ENCODE results near the gene PER1. TPM values are rescaled to one million over a fixed set of nuclear protein-coding genes. Genes with fewer than 3 reads are reported as not detected.

Gene PER1
- total and polyA plus RNA-seq, 2 experiments from 2014 or later, result 5.1 to 5.9 TPM

DNA sequence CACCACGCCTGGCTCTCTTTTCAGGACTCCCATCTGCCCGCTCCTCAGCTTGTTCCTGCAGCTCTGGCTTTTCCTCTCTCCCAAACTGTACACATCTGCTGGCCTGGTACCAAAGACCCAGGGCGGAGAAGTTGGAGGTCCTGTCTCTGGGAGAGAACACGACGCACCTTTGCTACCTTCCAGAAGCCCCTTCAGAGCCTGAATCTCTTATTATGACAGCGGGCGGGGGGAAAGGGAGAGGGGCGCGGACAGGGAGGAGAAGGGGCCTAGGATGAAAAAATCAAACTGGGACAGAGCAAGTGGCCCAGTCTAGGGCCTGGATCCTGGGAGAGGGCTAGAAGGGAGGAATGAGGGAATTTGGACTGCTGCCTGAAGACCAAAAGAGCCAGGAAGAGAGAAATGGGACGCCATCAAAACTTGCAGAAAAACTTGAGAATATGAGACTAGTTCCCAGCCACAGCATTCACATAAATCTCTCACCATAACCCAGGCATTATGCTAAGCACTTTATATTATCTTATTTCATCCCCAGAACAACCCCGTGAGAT, 2.5 kb upstream of the PER1 start:
- peak overlapping the region; percentile 79 for H3K4me3 ChIP-seq

GRCh38 chr17:8153957-8154607, 1.9 kb upstream of the PER1 start:
- peak; percentile 99 for DNase-seq
- peak overlapping the region; percentile 86 for H3K4me2 ChIP-seq (ENCODE audit: unreplicated experiment)
- peaks cover 30% of the 10 kb centered on the region for H3F3A ChIP-seq (ENCODE audit: insufficient read depth)
- no peaks in the 10 kb centered on the region for H3K9me3 ChIP-seq (ENCODE audit: low read depth)
- no peaks in the 10 kb centered on the region for H3K9me2 ChIP-seq (ENCODE audit: insufficient read depth)
- H3K9ac ChIP-seq, result peak overlapping the region; percentile 99
- no peaks in the 10 kb centered on the region for H4K20me1 ChIP-seq (ENCODE audit: insufficient read depth)
- no peaks in the 10 kb centered on the region for H3K36me3 ChIP-seq (ENCODE audit: low read depth)
- peaks cover 32% of the 10 kb centered on the region for H3K79me2 ChIP-seq (ENCODE audit: insufficient read depth)
- no peak overlapping the region for H2AFZ ChIP-seq
- H3K27ac ChIP-seq, result peak overlapping the region; percentile 100
- peak overlapping the region; percentile 79 for H3K4me3 ChIP-seq
- H3K4me1 ChIP-seq (ENCODE audit: insufficient read depth), result peaks cover 41% of the 10 kb centered on the region
- 0 to 1% methylated on average over 8 to 21 of the region's 22 CpGs for WGBS, 2 experiments (ENCODE audit: low coverage in 1 of 2, low lambda C conversion rate in 2 of 2, missing lambda C conversion rate in 2 of 2)
- in situ Hi-C loops (cut with MboI), result no loop called here
- H3K27me3 ChIP-seq (replicated peaks; ENCODE audit: insufficient read depth), result no peaks in the 10 kb centered on the region
- TF ChIP-seq EZH2 (IDR thresholded peaks at IDR 0.05; ENCODE audit: insufficient read depth, poor library complexity, severe bottlenecking) (no peak), EZH2phosphoT487 (IDR thresholded peaks at IDR 0.05; ENCODE audit: insufficient read depth, low read depth) (no peak)

More for the DNA sequence above, 2.5 kb upstream of the PER1 start:
- no peak for DNase-seq
- peak overlapping the region; percentile 100 for H3K27ac ChIP-seq
- no peaks in the 10 kb centered on the region for H3K9me2 ChIP-seq (ENCODE audit: insufficient read depth)
- H3K27me3 ChIP-seq (replicated peaks; ENCODE audit: insufficient read depth), result no peaks in the 10 kb centered on the region
- no peak overlapping the region for H2AFZ ChIP-seq
- H3K9me3 ChIP-seq (ENCODE audit: low read depth), result no peaks in the 10 kb centered on the region
- peaks cover 41% of the 10 kb centered on the region for H3K4me1 ChIP-seq (ENCODE audit: insufficient read depth)
- 3 to 7% methylated on average over 9 to 11 of the region's 11 CpGs for WGBS, 2 experiments (ENCODE audit: low coverage in 1 of 2, low lambda C conversion rate in 2 of 2, missing lambda C conversion rate in 2 of 2)
- in situ Hi-C loops (cut with MboI), result no loop called here
- H3F3A ChIP-seq (ENCODE audit: insufficient read depth), result peaks cover 30% of the 10 kb centered on the region
- no peaks in the 10 kb centered on the region for H4K20me1 ChIP-seq (ENCODE audit: insufficient read depth)
- H3K9ac ChIP-seq, result peak overlapping the region; percentile 99
- H3K4me2 ChIP-seq (ENCODE audit: unreplicated experiment), result peak overlapping the region; percentile 84
- TF ChIP-seq EZH2phosphoT487 (IDR thresholded peaks at IDR 0.05; ENCODE audit: insufficient read depth, low read depth), result no peak
- TF ChIP-seq EZH2 (IDR thresholded peaks at IDR 0.05; ENCODE audit: insufficient read depth, poor library complexity, severe bottlenecking), result no peak
- H3K36me3 ChIP-seq (ENCODE audit: low read depth), result no peaks in the 10 kb centered on the region
- peaks cover 29% of the 10 kb centered on the region for H3K79me2 ChIP-seq (ENCODE audit: insufficient read depth)

DNA sequence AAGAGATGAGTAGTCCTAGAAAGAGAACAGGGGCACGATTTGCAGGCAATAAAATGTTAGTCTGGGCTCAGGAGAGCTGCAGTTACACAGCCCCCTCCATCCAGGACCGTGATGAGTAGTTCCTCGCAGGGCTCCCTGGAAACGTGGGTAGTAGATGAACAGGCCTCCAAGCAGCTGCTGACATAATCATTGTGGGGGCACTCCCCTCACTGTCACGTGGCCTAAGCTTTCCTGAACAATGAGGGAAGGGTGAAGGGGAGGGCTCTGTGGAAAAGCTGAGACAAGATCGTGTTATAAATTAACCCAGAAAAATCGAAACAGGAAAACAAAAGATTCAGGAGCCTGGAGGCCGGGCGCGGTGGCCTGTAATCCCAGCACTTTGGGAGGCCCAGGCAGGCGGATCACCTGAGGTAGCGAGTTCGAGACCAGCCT, 1.3 kb upstream of the PER1 start:
- in situ Hi-C loops (cut with MboI), result no loop called here
- Histone ChIP-seq H3K36me3 (ENCODE audit: low read depth) (peaks cover 3% of the 10 kb centered on the region; the same call in 1 of the 2 replicates), H3K79me2 (ENCODE audit: insufficient read depth) (peaks cover 32% of the 10 kb centered on the region), H3K4me1 (ENCODE audit: insufficient read depth) (peaks cover 41% of the 10 kb centered on the region), H2AFZ (no peak overlapping the region), H3K27me3 (replicated peaks; ENCODE audit: insufficient read depth) (no peaks in the 10 kb centered on the region), H4K20me1 (ENCODE audit: insufficient read depth) (no peaks in the 10 kb centered on the region), H3K27ac (peak overlapping the region; percentile 100), H3K9me2 (ENCODE audit: insufficient read depth) (no peaks in the 10 kb centered on the region), H3K4me3 (peak overlapping the region; percentile 81), H3K9ac (peak overlapping the region; percentile 99), H3K4me2 (ENCODE audit: unreplicated experiment) (peak overlapping the region; percentile 86), H3K9me3 (ENCODE audit: low read depth) (no peaks in the 10 kb centered on the region), H3F3A (ENCODE audit: insufficient read depth) (peaks cover 29% of the 10 kb centered on the region)
- 0 to 2% methylated on average over 13 of the region's 13 CpGs for WGBS, 2 experiments (ENCODE audit: low coverage in 1 of 2, low lambda C conversion rate in 2 of 2, missing lambda C conversion rate in 2 of 2)
- DNase-seq, result peak; percentile 100
- TF ChIP-seq EZH2phosphoT487 (IDR thresholded peaks at IDR 0.05; ENCODE audit: insufficient read depth, low read depth) (no peak), EZH2 (IDR thresholded peaks at IDR 0.05; ENCODE audit: insufficient read depth, poor library complexity, severe bottlenecking) (no peak)

DNA sequence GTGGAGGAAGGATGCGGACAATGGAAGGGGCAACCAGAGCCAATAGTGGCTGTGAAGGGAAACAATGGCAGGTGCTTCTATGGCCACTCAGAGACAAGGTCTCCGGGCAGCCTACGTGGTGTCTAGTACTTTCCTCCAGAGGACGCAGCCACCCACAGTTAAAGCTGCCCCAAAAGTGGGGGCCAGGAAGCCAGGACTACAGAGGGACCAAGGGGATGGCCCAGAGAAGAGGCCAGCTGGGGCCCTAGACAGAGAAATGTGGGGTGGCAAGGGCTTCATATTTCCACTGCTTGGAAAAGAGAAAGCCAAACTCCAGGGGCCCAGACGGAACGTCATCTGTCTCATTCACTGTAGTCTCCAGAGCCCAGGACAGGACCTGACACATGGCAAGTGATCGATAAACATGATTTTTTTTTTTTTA, 837 bp upstream of the PER1 start:
- peaks cover 26% of the 10 kb centered on the region for H3F3A ChIP-seq (ENCODE audit: insufficient read depth)
- peak overlapping the region; percentile 81; the same call in 1 of the 2 replicates for H3K4me3 ChIP-seq
- H3K4me1 ChIP-seq (ENCODE audit: insufficient read depth), result peaks cover 41% of the 10 kb centered on the region
- no peaks in the 10 kb centered on the region for H3K9me2 ChIP-seq (ENCODE audit: insufficient read depth)
- H4K20me1 ChIP-seq (ENCODE audit: insufficient read depth), result no peaks in the 10 kb centered on the region
- peak; percentile 61 for DNase-seq
- peaks cover 8% of the 10 kb centered on the region; the same call in 1 of the 2 replicates for H3K36me3 ChIP-seq (ENCODE audit: low read depth)
- in situ Hi-C loops (cut with MboI), result no loop called here
- peaks cover 32% of the 10 kb centered on the region for H3K79me2 ChIP-seq (ENCODE audit: insufficient read depth)
- no peaks in the 10 kb centered on the region for H3K9me3 ChIP-seq (ENCODE audit: low read depth)
- peak overlapping the region; percentile 74 for H3K4me2 ChIP-seq (ENCODE audit: unreplicated experiment)
- H3K27me3 ChIP-seq (replicated peaks; ENCODE audit: insufficient read depth), result no peaks in the 10 kb centered on the region
- peak overlapping the region; percentile 99 for H3K9ac ChIP-seq
- 36 to 39% methylated on average over 7 of the region's 7 CpGs for WGBS, 2 experiments (ENCODE audit: low coverage in 1 of 2, low lambda C conversion rate in 2 of 2, missing lambda C conversion rate in 2 of 2)
- H3K27ac ChIP-seq, result peak overlapping the region; percentile 100
- H2AFZ ChIP-seq, result no peak overlapping the region
- no peak for TF ChIP-seq EZH2 (IDR thresholded peaks at IDR 0.05; ENCODE audit: insufficient read depth, poor library complexity, severe bottlenecking)
- no peak for TF ChIP-seq EZH2phosphoT487 (IDR thresholded peaks at IDR 0.05; ENCODE audit: insufficient read depth, low read depth)
